GM18907 (cell line): ENCODE measurements around the gene RFX7.

ENCODE experiments used
- ATAC-seq: cut with Tn5 transposase; IDR thresholded peaks from one replicate; pipeline ENCODE4 v1.9.1; 2021; ENCODE audit warnings: mild to moderate bottlenecking, moderate library complexity; ENCODE audit not compliant: unreplicated experiment

RFX7 gene

DNA sequence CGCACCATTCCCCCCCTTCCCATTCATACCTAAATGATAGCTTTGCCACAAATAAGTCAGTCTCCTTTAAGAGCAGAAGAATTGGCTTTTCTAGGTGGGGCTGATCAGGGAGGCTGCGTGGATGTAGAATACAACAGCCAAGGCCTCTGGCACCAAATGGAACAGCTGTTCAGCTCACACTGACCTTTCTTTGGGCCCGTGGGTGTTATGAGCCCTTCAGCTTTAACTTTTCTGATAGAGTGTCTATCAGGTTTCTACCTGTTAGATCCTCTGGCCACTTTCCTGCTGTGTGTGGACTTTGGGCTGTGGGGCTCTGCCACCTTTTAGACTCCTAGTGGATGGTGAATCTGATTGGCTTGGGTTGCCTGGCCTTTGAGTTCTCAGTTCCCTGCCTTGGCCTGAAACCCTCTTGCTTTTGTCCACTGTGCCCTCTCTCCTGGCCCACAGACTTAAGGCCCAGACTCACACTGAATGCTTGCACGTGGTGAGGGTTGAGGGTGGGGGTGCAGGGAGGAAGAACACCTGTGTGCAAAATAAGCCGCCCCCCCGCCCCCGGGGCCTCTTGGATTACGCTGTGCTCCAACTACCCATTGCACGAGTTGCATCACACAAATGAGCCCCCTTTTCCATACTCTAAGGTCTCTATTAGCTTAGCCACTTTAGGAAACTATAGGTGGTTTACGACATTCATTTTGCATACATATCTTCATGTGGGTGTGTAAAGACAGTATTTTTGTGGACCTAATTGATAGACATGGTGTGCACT lies 1.3 kb upstream of the RFX7 start:
- ATAC-seq = no peak

DNA sequence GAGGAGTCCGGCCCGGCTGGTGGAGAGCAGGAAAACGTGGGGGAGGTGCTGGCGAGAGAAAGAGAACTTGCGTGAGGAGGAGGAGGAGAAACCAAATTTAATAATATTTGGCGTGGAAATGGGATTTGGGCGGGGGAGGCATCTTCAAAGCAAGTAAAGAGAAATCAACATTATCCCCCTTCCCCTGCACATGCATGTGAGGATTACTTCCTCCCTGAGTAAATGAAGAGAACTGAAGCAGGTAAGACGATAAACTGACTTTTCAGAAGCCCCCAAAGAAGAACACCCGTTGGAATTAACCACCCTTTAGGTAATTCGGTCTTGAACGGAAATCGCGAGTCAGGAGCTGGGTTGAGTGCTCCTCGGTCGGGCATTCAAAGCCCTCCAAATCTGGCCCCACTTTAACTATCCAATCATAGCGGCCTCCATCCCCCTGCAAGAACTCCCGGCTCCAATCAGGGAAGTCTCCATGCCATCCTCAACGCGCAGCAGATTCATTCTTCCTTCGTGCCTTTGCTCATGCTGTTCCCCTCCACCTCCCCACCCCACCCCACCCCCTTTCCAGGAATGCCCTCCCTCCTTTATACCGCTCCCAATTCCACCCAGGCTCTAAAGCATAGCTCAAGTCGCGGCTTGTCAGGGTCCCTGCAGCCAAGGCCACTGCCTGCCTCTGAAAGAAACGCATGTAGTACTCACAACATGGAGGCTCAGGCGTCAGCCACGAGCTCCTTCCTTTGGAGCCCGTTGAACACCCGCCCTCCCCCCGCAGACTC lies 545 bp upstream of the RFX7 start:
- ATAC-seq = no peak

- ATAC-seq = no peak
Measured at GRCh38 chr15:56242576-56243162, 1.0 kb downstream of the RFX7 start.

DNA sequence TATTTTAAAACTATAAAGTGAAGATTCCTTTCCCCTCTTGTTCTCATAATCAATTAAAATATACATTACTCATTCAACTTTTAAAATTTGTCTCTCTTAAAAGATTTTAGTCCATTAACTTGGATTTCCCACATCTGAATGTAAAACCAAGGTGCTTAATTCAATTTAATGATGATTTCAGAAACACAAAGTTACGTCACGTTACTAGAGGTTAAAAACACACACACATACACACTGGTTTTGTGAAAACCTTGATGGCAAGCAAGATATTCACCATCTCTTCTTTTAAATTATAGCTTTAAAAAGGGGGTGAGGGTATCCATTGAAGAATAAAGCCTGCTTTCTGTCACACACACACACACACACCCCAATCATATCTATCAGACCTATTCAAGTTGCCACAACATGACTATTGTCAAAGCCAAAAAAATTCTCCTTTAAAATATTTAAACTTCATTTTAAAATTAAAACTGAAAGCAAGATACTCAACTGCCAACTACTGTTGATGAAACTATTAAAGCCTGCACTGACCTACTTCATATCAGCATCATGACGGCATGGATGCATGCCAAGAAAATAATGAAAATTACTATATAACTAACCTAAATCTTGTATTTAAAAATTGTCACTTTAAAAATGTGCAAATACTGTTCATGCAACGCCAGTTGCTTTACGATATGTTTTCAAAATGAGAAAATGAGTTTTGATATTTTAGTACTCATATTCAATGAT lies 2.1 kb downstream of the RFX7 start:
- ATAC-seq = no peak

DNA sequence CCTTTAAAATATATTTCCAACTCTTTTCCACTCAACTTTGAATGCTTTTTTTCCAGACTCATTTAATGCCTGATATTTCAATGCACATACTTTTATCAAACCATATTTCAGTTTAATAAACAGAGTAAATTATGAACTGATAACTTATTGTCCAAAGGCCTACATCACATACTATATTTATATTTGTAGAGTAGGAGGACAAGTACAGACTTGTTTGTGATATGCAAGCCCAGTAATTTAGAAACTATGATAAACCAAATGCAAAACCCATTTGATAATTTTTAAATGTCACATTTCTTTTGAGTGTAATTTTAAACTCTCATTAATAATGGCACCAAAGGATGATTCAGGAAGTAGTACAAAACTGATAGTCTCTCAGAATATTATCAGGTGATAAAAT lies 3.3 kb downstream of the RFX7 start:
- no peak for ATAC-seq

DNA sequence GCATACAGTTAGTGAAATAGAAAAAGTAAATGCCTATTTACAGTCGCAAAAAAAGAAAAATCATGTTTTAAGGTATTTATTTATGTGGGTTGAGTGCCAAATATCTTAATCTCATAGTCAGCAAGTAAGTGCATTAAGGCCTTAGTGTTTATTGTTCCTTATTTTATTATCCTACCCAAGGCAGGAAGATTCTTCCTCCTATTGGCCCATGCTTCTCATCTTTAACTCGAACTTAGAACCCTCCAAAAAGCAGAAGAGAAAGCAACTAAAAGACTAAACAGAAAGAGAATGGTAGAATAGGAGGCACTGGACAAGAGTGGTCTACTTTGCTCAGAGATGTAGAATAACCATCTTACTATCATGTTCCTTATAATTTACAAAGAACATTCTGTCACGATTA lies 7.5 kb downstream of the RFX7 start:
- no peak for ATAC-seq

- ATAC-seq = no peak
Measured at GRCh38 chr15:56234804-56235203, 8.9 kb downstream of the RFX7 start.

DNA sequence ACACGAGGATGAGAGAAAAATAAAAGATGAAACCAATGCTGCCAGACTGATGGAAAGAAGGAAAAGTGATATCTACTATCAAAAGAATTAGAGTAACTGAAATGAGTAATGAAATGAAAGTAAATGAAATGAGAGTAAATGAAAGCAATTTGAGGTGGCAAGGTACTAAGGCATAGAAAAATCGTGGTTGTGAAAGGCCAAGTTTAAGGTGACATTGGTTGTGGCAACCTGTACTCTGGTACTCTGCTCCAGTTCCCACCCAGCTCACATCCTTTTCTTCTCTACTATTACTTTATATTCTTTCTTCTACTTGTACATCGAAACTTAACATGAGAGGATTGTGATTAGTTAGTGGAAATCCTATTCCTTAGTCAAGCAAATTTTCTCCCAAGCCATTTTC lies 10.1 kb downstream of the RFX7 start:
- no peak for ATAC-seq

DNA sequence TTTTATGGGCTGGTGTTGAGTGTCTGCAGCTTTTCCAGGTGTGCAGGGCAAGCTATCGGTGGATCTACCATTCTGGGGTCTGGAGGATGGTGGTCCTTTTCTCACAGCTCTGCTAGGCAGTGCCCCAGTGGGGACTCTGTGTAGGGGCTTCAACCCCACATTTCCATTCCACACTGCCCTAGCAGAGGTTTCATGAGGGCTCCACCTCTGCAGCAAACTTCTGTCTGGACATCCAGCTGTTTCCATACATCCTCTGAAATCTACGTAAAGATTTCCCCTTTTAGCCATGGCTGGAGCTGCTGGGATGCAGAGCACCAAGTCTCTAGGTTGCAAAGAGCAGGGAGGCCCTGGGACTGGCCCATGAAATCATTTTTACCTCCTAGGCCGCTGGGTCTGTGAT lies 11.6 kb downstream of the RFX7 start:
- no peak for ATAC-seq

GRCh38 chr15:56228854-56229253 lies 14.8 kb downstream of the RFX7 start:
- peak; percentile 36 for ATAC-seq

DNA sequence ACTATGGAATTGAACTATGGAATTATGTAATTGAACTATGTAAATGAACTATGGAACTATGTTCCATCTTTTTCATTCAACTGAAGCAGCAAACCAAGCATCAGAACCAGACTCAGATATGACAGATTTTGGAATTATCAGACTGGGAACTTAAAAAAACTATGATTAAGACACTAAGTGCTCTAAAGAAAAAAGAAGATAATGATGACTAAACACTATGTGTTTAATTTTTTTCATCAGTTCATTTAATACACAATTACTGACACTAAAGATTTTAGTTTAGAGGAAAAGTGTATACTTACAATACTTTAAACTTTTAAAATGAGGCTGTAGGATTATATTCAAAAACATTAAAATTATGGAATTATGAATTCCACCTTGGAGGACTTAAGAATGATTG lies 15.3 kb downstream of the RFX7 start:
- no peak for ATAC-seq

DNA sequence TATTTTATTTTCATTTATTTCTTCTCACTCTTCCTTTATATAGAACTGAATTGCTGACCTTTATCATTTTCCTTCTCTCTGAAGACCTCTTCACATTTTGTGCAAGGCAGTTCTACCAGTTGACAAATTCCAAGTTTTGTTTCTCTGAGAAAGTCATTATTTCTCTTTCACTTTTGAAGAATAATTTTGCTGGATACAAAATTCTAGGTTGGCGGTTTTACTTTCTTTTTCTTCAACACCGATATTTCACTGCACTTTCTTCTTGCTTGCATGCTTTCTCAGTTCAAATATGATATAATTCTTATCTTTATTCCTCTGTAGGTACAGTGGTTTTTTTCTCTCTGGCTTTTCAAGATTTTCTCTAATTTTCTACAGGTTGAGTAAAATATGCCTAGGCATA lies 15.9 kb downstream of the RFX7 start:
- no peak for ATAC-seq

DNA sequence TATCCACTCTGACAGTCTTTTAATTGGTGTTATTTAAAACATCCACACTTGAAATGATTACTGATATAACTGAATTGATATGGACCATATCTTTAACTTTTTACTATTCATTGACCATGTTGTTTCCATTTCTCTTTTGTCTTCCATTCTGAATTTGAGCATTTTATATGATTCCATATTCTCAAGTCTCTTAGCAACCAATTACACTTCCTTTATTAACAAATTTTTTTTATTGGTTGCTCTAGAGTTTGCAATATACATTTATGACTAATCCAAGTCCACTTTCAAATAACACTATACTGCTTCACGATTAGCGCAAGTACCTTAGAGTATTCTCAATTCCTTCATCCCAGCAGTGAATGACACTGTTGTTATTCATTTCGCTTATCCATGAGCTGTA lies 16.4 kb downstream of the RFX7 start:
- no peak for ATAC-seq

DNA sequence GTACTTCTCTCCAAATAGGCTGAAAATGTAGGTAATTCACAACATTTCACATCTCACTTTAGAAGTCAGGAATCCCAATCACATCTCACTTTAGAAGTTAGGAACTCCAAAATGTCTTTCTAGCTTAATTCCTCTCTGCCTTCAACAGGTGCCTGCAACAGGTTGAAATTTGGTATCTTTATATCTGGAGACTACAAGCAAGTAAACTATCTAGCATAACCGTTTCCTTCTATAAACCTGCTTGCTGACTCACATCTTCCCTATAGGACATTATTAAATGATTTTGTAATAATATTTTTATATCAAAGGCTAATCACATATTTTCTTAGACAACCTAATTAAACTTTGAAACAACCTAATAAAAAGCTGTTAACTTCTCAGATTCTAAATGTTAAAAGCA lies 18.2 kb downstream of the RFX7 start:
- ATAC-seq = no peak

GRCh38 chr15:56222302-56222701 lies 21.4 kb downstream of the RFX7 start:
- ATAC-seq = no peak

- no peak for ATAC-seq
Measured at GRCh38 chr15:56217341-56217740, 26.3 kb downstream of the RFX7 start.

GRCh38 chr15:56215769-56216168 lies 27.9 kb downstream of the RFX7 start:
- no peak for ATAC-seq

- no peak for ATAC-seq
Measured at GRCh38 chr15:56211960-56212550, 31.6 kb downstream of the RFX7 start.

DNA sequence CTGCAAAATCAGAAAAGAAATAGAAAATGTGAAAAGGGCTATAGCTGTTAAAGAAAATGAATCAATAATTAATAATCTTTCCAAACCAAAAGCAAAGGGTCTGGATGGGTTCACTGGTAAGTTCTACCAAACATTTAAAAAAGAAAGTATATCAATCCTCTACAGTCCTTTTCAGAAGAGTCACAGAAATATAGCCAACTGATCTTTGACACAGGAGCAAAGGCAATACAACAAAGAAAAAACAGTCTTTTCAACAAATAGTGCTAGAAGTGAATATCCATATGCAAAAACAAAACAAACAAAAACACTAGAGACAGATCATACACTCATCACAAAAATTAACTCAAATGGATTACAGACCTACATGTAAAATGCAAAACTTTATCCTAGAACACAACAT lies 32.6 kb downstream of the RFX7 start:
- no peak for ATAC-seq

DNA sequence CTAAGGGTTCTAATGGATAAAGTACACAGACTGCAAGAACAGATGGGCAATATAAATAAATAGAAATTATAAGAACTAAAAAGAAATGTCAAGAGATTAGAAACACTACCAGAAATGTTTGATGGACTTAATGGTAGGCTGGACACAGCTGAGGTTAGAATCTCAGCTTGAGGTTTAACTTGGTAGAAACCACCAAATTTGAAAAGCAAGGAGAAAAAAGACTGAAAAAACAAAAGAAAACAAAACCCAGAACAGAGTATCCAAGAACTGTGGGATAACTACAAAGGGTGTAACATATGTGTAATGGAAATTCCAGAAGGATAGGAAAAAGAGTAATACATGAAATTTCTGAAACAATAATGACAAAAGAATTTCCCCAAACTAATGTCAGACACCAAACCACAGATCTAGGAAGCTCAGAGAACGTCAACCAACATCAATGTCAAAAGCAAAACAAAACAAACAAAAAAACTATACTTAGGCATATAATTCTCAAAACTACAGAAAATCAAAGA lies 35.0 kb downstream of the RFX7 start:
- no peak for ATAC-seq

DNA sequence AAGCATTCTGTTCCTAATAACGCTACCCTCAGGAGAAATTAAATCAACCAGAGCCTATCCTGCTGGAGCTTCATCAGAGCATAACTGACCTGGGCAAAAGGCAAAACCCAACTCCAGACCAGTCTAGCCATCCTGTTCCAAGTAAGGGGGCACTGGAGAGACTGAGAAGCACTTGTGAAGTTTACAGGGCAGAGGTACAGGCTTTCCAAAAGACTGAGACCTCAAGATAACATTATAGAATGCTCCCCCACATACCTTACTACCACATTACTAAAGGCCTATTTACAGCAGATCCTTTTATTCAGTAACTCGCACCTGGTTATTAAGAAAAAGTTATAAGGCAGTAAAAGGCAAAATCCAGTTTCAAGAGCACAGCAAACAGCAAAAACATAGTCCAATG lies 35.5 kb downstream of the RFX7 start:
- no peak for ATAC-seq
